OCI-LY1 (cell line): ENCODE data around the gene C2.
A peak's percentile ranks its signal among the peaks of the same experiment; 100 is the strongest.

Experiments
- H2AFZ ChIP-seq: fragments of 200-600 bp; sonication (generic), shearing (Covaris generic); 2 replicates; pipeline ENCODE4 v1.6.0; 2014; ENCODE audit warnings: antibody characterized with exemption, mild to moderate bottlenecking, low read length
- H3F3A ChIP-seq: fragments of 200-600 bp; sonication (generic), shearing (Covaris generic); 2 replicates; pipeline ENCODE4 v1.6.0; 2014; ENCODE audit warnings: mild to moderate bottlenecking, antibody characterized with exemption, low read length, moderate library complexity; ENCODE audit not compliant: insufficient read depth
- H3K27ac ChIP-seq: fragments of 200-600 bp; sonication (generic); 2 replicates; pipeline ENCODE4 v1.5.1; 2014; ENCODE audit warnings: low read length, mixed run types, mild to moderate bottlenecking, low read depth; ENCODE audit not compliant: poor library complexity, severe bottlenecking
- H3K27me3 ChIP-seq: fragments of 200-600 bp; sonication (generic); 2 replicates; pipeline ENCODE4 v1.6.0; 2014; ENCODE audit warnings: antibody characterized with exemption, mild to moderate bottlenecking, low read length, moderate library complexity; ENCODE audit not compliant: insufficient read depth
- H3K36me3 ChIP-seq: fragments of 200-600 bp; sonication (generic); 2 replicates; pipeline ENCODE4 v1.6.1; 2014; ENCODE audit warnings: mild to moderate bottlenecking, antibody characterized with exemption, low read length, moderate library complexity, mixed read lengths; ENCODE audit not compliant: insufficient read depth
- H3K4me1 ChIP-seq: fragments of 200-600 bp; sonication (generic); 2 replicates; pipeline ENCODE4 v1.5.1; 2014; ENCODE audit warnings: mild to moderate bottlenecking, low read length, moderate library complexity; ENCODE audit not compliant: insufficient read depth, severe bottlenecking
- H3K4me2 ChIP-seq: fragments of 200-600 bp; sonication (generic), shearing (Covaris generic); 2 replicates; pipeline ENCODE4 v1.6.1; 2014; ENCODE audit warnings: low read length
- H3K4me3 ChIP-seq: fragments of 200-600 bp; sonication (generic); 2 replicates; pipeline ENCODE4 v1.5.1; 2014; ENCODE audit warnings: low read length, low read depth, mild to moderate bottlenecking, mixed read lengths; ENCODE audit not compliant: poor library complexity, severe bottlenecking
- H3K79me2 ChIP-seq: fragments of 200-600 bp; shearing (Covaris generic); 2 replicates; pipeline ENCODE4 v1.6.1; 2016; ENCODE audit warnings: mixed run types, low read length, mixed read lengths; ENCODE audit not compliant: insufficient read depth
- H3K9ac ChIP-seq: fragments of 200-600 bp; sonication (generic), shearing (Covaris generic); 2 replicates; pipeline ENCODE4 v1.6.1; 2014; ENCODE audit warnings: mild to moderate bottlenecking, low read length, mixed read lengths
- H3K9me2 ChIP-seq: fragments of 200-600 bp; sonication (generic), shearing (Covaris generic); 2 replicates; pipeline ENCODE4 v1.6.1; 2014; ENCODE audit warnings: low read depth, mild to moderate bottlenecking, low read length, mixed read lengths
- H3K9me3 ChIP-seq: fragments of 200-600 bp; shearing (Covaris generic); 2 replicates; pipeline ENCODE4 v1.6.1; 2014; ENCODE audit warnings: low read length, mixed read lengths
- H4K20me1 ChIP-seq: fragments of 200-600 bp; sonication (generic), shearing (Covaris generic); 2 replicates; pipeline ENCODE4 v1.6.0; 2016; ENCODE audit warnings: mild to moderate bottlenecking, low read length; ENCODE audit not compliant: insufficient read depth
- CTCF ChIP-seq: fragments of 200-600 bp; sonication (generic), shearing (Covaris generic); IDR thresholded peaks from 2 replicates; pipeline ENCODE4 v1.5.1; 2017; ENCODE audit warnings: mild to moderate bottlenecking, antibody characterized with exemption, low read length, moderate library complexity, mixed read lengths
- EZH2 ChIP-seq: fragments of 200-600 bp; sonication (generic), shearing (Covaris generic); IDR thresholded peaks from 2 replicates; pipeline ENCODE4 v1.8.0; 2017; ENCODE audit warnings: borderline replicate concordance, mixed run types, mild to moderate bottlenecking, antibody characterized with exemption, low read length, moderate library complexity, mixed read lengths

C2 gene

GRCh38 chr6:31970604-31971271 is 43.2 kb downstream of the C2 start:
- H4K20me1 ChIP-seq = no peaks in the 10 kb centered on the region
- 0 out of 2 replicates have a peak, but pooled peaks cover 5% of the 10 kb centered on the region for H3F3A ChIP-seq
- no peaks in the 10 kb centered on the region for H3K9me3 ChIP-seq
- no peaks in the 10 kb centered on the region for H3K79me2 ChIP-seq
- peak overlapping the region; percentile 87 for H3K9ac ChIP-seq
- TF ChIP-seq EZH2 (no peak), CTCF (no peak)
- no peaks in the 10 kb centered on the region for H3K9me2 ChIP-seq
- H3K36me3 ChIP-seq = peaks cover 49% of the 10 kb centered on the region
- H3K4me2 ChIP-seq = peak overlapping the region; percentile 98
- peak overlapping the region; percentile 63 for H3K27ac ChIP-seq
- H3K27me3 ChIP-seq = no peaks in the 10 kb centered on the region
- peaks cover 34% of the 10 kb centered on the region for H3K4me1 ChIP-seq
- H3K4me3 ChIP-seq = peak overlapping the region; percentile 82
- H2AFZ ChIP-seq = no peak overlapping the region

- Histone ChIP-seq H3K9ac (peak overlapping the region; percentile 87), H3K4me1 (peaks cover 34% of the 10 kb centered on the region), H3K4me2 (peak overlapping the region; percentile 98), H4K20me1 (no peaks in the 10 kb centered on the region), H3K27ac (peak overlapping the region; percentile 63), H3K9me3 (no peaks in the 10 kb centered on the region), H3K36me3 (peaks cover 42% of the 10 kb centered on the region), H3K79me2 (no peaks in the 10 kb centered on the region), H3F3A (0 out of 2 replicates have a peak, but pooled peaks cover 5% of the 10 kb centered on the region), H2AFZ (no peak overlapping the region), H3K27me3 (no peaks in the 10 kb centered on the region), H3K9me2 (no peaks in the 10 kb centered on the region), H3K4me3 (peak overlapping the region; percentile 82)
- no peak for TF ChIP-seq CTCF
Measured at GRCh38 chr6:31971279-31971992, 43.9 kb downstream of the C2 start.

GRCh38 chr6:31971993-31972708 is 44.6 kb downstream of the C2 start, which contains the start of gene DXO:
TSS of gene DXO (minus strand) at chr6:31972138. CDS start at chr6:31971675, 463 bp downstream.
- Histone ChIP-seq H3K27me3 (no peaks in the 10 kb centered on the region), H3F3A (0 out of 2 replicates have a peak, but pooled peaks cover 5% of the 10 kb centered on the region), H3K4me3 (peak within 1 kb of the TSS; percentile 82), H3K4me1 (peaks cover 34% of the 10 kb centered on the region), H3K27ac (peak within 1 kb of the TSS; percentile 63), H3K36me3 (peaks cover 35% of the 10 kb centered on the region), H3K9me3 (no peaks in the 10 kb centered on the region), H4K20me1 (no peaks in the 10 kb centered on the region), H3K9me2 (no peaks in the 10 kb centered on the region), H3K4me2 (peak within 1 kb of the TSS; percentile 98), H2AFZ (0 out of 2 replicates have a peak within 1 kb of the TSS, but pooled peaks have one; percentile 29), H3K79me2 (no peaks in the 10 kb centered on the region), H3K9ac (peak within 1 kb of the TSS; percentile 87)
- TF ChIP-seq EZH2 (no peak), CTCF (no peak)
